Endothelial cell of umbilical vein (primary cell): ENCODE results near the gene SLC39A11. TPM values are rescaled to one million over a fixed set of nuclear protein-coding genes. Genes with fewer than 3 reads are reported as not detected.

Source experiments
- BruUV-seq: library from RNA; stranded (reverse); fragments of 400-500 nt; replicated peaks from 2 replicates; lab custom pipeline; 2021; lab: Mats Ljungman, UMichigan
- CTCF ChIA-PET: fragments of 300-600, 350-600 bp; sonication (Branson Sonifier 250); formaldehyde crosslinking; loops from one replicate; lab custom pipeline; 2021; ENCODE audit warnings: antibody characterized with exemption, inconsistent platforms; lab: Charles Lee
- POLR2A ChIA-PET: fragments of 300-600, 350-600 bp; sonication (Branson Sonifier 250); formaldehyde crosslinking; loops from one replicate; lab custom pipeline; 2021; ENCODE audit warnings: antibody characterized with exemption, inconsistent platforms; lab: Charles Lee
- DNase-seq: peaks from one replicate; pipeline ENCODE4 v3.0.0-alpha.2; 2011; ENCODE audit warnings: low read depth, low spot score
- FAIRE-seq: peaks from 2 replicates; lab custom pipeline; 2011; peaks lifted over from hg19 to GRCh38; lab: Jason Lieb, UNC
- H2AFZ ChIP-seq: 2 replicates; pipeline ENCODE4 v1.6.0; 2012; ENCODE audit warnings: low read depth, low read length, control low read depth, inconsistent platforms
- H3K27ac ChIP-seq: 2 replicates; pipeline ENCODE4 v1.5.1; 2011; ENCODE audit warnings: low read depth, mild to moderate bottlenecking, control low read depth, low read length, moderate library complexity; ENCODE audit not compliant: insufficient read depth
- H3K27me3 ChIP-seq, 2 experiments: 2 replicates each; pipeline versions ENCODE4 v1.6.0 to v1.6.1; 2011; ENCODE audit warnings: low read length in 2 of 2, mixed read lengths in 1 of 2; ENCODE audit not compliant: control insufficient read depth in 2 of 2, insufficient read depth in 2 of 2
- H3K36me3 ChIP-seq, 2 experiments: 2 replicates in 1 of 2; 3 replicates in 1 of 2; pipeline ENCODE4 v1.5.1; 2011; ENCODE audit warnings: low read length in 2 of 2, mild to moderate bottlenecking in 1 of 2, moderate library complexity in 1 of 2; ENCODE audit not compliant: control insufficient read depth in 2 of 2, insufficient read depth in 2 of 2; ENCODE audit errors: extremely low read depth in 1 of 2
- H3K4me1 ChIP-seq: 3 replicates; pipeline ENCODE4 v1.5.1; 2011; ENCODE audit warnings: mild to moderate bottlenecking, low read length; ENCODE audit not compliant: control insufficient read depth, insufficient read depth; ENCODE audit errors: extremely low read depth
- H3K4me2 ChIP-seq: 2 replicates; pipeline ENCODE4 v1.6.1; 2011; ENCODE audit warnings: low read length, control low read depth, mixed read lengths; ENCODE audit not compliant: insufficient read depth
- H3K4me3 ChIP-seq, 3 experiments: fragments of 200-600 bp in 1 of 3; sonication (generic), shearing (Covaris generic) in 1 of 3; replicated peaks in 1 of 3; 2 replicates each; pipeline ENCODE4 v1.5.1; 2011 to 2016; ENCODE audit warnings: control low read depth in 3 of 3, low read length in 3 of 3, mild to moderate bottlenecking in 2 of 3, inconsistent platforms in 1 of 3, low read depth in 1 of 3, moderate library complexity in 1 of 3; ENCODE audit not compliant: insufficient read depth in 1 of 3
- H3K79me2 ChIP-seq: 2 replicates; pipeline ENCODE4 v1.6.0; 2012; ENCODE audit warnings: low read length, inconsistent platforms; ENCODE audit not compliant: control insufficient read depth, insufficient read depth
- H3K9ac ChIP-seq: replicated peaks from 2 replicates; pipeline ENCODE3; 2011; ENCODE audit warnings: low read length, control low read depth; ENCODE audit not compliant: insufficient read depth; ENCODE audit errors: extremely low read depth
- H3K9me1 ChIP-seq: replicated peaks from 3 replicates; pipeline ENCODE4 v1.6.0; 2011; ENCODE audit warnings: mild to moderate bottlenecking, low read length; ENCODE audit not compliant: control insufficient read depth, insufficient read depth; ENCODE audit errors: extremely low read depth
- H3K9me3 ChIP-seq: replicated peaks from 2 replicates; pipeline ENCODE4 v1.5.1; 2012; ENCODE audit warnings: low read length, inconsistent platforms; ENCODE audit not compliant: control insufficient read depth, insufficient read depth
- H4K20me1 ChIP-seq: replicated peaks from 2 replicates; pipeline ENCODE3; 2011; ENCODE audit warnings: mild to moderate bottlenecking, low read length; ENCODE audit not compliant: control insufficient read depth, insufficient read depth; ENCODE audit errors: extremely low read depth
- EZH2 ChIP-seq: IDR thresholded peaks from 2 replicates; pipeline ENCODE4 v1.6.1; 2012; ENCODE audit warnings: borderline replicate concordance, low read depth, mild to moderate bottlenecking, moderate library complexity, low read length, inconsistent platforms; ENCODE audit not compliant: severe bottlenecking
- FOS ChIP-seq: IDR thresholded peaks from 2 replicates; pipeline ENCODE4 v1.6.1; 2011; ENCODE audit warnings: mild to moderate bottlenecking, low read length, moderate library complexity, borderline replicate concordance; ENCODE audit not compliant: insufficient read depth
- GATA2 ChIP-seq: IDR thresholded peaks from 2 replicates; pipeline ENCODE4 v1.7.0; 2011; ENCODE audit warnings: low read depth, mild to moderate bottlenecking, moderate library complexity, mixed read lengths, low read length; ENCODE audit not compliant: insufficient read length, insufficient read depth
- JUN ChIP-seq: IDR thresholded peaks from 2 replicates; pipeline ENCODE4 v1.6.1; 2011; ENCODE audit warnings: borderline replicate concordance, low read depth; ENCODE audit not compliant: insufficient read length, insufficient read depth
- MYC ChIP-seq: IDR thresholded peaks from one replicate; pipeline ENCODE4 v1.6.1; 2011; ENCODE audit warnings: mild to moderate bottlenecking, low read depth, low read length
- POLR2A ChIP-seq: IDR thresholded peaks from 2 replicates; pipeline ENCODE4 v1.6.1; 2012; ENCODE audit warnings: low read depth, mild to moderate bottlenecking, control low read depth, low read length
- POLR2AphosphoS5 ChIP-seq: IDR thresholded peaks from 2 replicates; pipeline ENCODE4 v1.6.1; 2012; ENCODE audit warnings: low read depth, mild to moderate bottlenecking, control low read depth, low read length, moderate library complexity; ENCODE audit not compliant: insufficient read depth
- dilution Hi-C: fragments of 300-500 bp; cut with MboI; formaldehyde crosslinking; loops from one replicate; pipeline ENCODE4 v1.15.0; 2019; ENCODE audit warnings: low sequenced_read_pairs; ENCODE audit not compliant: extremely low pct_ligation_motif_present
- intact Hi-C: fragments of 100-400 bp; cut with micrococcal nuclease; formaldehyde crosslinking; loops from one replicate; pipeline ENCODE4 v1.10.0; 2022
- polyA plus RNA-seq, 4 experiments: library from polyadenylated mRNA; depleted of rRNA in 3 of 4; stranded (reverse) in 3 of 4; unstranded in 1 of 4; fragments of >200 nt; gene quantifications; 2 replicates each; pipeline versions ENCODE4 v1.2.1 to v1.2.3, GENCODE V29; 2011 to 2012; ENCODE audit warnings: missing spikeins in 1 of 4
- total RNA-seq: library from RNA; stranded (reverse); gene quantifications from 2 replicates; pipeline ENCODE4 v1.2.3, GENCODE V29; 2021
- TF ChIP-seq, protein P1 (sequence below), 2 donors: IDR thresholded peaks; 1 replicate in 1 of 2; 2 replicates in 1 of 2; pipeline ENCODE4 v1.5.1; 2011; ENCODE audit warnings: low read length in 2 of 2, mild to moderate bottlenecking in 2 of 2, moderate library complexity in 2 of 2, control low read depth in 1 of 2, inconsistent platforms in 1 of 2, low read depth in 1 of 2; ENCODE audit not compliant: insufficient read depth in 1 of 2; ENCODE audit errors: extremely low read depth in 1 of 2
- TF ChIP-seq, protein P2 (sequence below): IDR thresholded peaks from 2 replicates; pipeline ENCODE4 v1.6.1; 2011; ENCODE audit not compliant: insufficient read depth, insufficient read length

Gene SLC39A11
- total and polyA plus RNA-seq, 2 donors (not counting 3 experiments of a cell fraction or from before 2014, with no cell fraction given): 8.1 to 11.9 TPM

DNA sequence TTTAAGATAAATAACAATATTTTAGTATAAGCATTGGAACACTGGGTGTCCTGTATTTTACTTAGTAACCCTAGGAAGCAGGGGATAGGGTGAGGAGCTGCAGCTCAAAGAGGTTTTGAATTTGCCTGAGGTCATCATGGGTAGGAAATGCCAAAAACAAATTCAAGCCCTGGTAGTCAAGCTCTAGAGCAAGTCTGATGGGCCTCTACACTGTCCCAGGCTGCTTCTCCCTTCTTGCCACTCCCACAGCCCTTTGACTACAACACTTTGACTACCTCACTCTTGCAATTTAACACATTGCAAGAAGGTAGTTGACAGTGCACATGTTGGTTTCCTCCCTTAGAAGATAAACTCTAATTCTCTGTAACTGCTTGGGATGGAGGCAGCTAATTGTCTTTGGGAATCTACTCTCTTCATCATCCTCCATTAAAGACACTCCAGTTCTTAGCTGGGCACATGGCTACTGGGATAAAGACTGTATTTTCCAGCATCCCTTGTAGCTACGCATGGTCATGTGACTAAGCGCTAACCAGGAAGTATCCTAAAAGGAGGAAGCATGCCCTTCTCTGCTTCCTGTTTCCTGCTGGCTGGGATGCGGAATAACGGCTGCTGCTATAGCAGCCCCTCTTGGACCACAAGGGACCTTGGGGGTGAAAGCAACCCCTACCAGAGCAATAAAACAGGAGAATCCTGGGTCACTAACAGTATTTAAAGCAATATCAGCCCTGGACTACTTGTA lies 41.6 kb upstream of the SLC39A11 start:
- Histone ChIP-seq H4K20me1 (no peaks in the 10 kb centered on the region), H3K4me2 (no peak overlapping the region), H3K27me3 (no peaks in the 10 kb centered on the region), H3K36me3 (no peaks in the 10 kb centered on the region), H3K4me3 (no peak overlapping the region), H3K9ac (no peak overlapping the region), H3K27ac (no peak overlapping the region), H2AFZ (peak overlapping the region; percentile 46), H3K9me3 (no peaks in the 10 kb centered on the region), H3K4me1 (no peaks in the 10 kb centered on the region), H3K9me1 (no peaks in the 10 kb centered on the region), H3K79me2 (no peaks in the 10 kb centered on the region)
- DNase-seq (no peak), FAIRE-seq (no peak)
- ChIA-PET POLR2A (no interaction called here), CTCF (interaction anchor here (1.0 kb wide), 1 partner anchor 409 kb away, joined by 3 read pairs; no protein-coding TSS in a partner anchor)
- dilution Hi-C loops (no loop called here), intact Hi-C loops (no loop called here)
- BruUV-seq: no TSS peak
- TF ChIP-seq POLR2A (no peak), EZH2 (no peak), MYC (no peak), GATA2 (no peak), POLR2AphosphoS5 (no peak), JUN (no peak), FOS (no peak)
- TF ChIP-seq, protein P1, sequence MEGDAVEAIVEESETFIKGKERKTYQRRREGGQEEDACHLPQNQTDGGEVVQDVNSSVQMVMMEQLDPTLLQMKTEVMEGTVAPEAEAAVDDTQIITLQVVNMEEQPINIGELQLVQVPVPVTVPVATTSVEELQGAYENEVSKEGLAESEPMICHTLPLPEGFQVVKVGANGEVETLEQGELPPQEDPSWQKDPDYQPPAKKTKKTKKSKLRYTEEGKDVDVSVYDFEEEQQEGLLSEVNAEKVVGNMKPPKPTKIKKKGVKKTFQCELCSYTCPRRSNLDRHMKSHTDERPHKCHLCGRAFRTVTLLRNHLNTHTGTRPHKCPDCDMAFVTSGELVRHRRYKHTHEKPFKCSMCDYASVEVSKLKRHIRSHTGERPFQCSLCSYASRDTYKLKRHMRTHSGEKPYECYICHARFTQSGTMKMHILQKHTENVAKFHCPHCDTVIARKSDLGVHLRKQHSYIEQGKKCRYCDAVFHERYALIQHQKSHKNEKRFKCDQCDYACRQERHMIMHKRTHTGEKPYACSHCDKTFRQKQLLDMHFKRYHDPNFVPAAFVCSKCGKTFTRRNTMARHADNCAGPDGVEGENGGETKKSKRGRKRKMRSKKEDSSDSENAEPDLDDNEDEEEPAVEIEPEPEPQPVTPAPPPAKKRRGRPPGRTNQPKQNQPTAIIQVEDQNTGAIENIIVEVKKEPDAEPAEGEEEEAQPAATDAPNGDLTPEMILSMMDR (IDR thresholded peaks at IDR 0.05; ENCODE audit: extremely low read depth in 1 of 2, insufficient read depth in 1 of 2, low read depth in 1 of 2, low read length in 2 of 2): no peak
- TF ChIP-seq, protein P2, sequence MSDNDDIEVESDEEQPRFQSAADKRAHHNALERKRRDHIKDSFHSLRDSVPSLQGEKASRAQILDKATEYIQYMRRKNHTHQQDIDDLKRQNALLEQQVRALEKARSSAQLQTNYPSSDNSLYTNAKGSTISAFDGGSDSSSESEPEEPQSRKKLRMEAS: no peak
